Mucosa of descending colon (tissue), 3 donors: ENCODE results near the gene MYOG. TPM values are rescaled to one million over a fixed set of nuclear protein-coding genes. Genes with fewer than 3 reads are reported as not detected.
A peak's percentile ranks its signal among the peaks of the same experiment; 100 is the strongest.

Experiments used
- ATAC-seq: fragments of 200-7000 bp; cut with Tn5 transposase; one replicate; pipeline ENCODE4 v1.9.1; 2020; ENCODE audit warnings: mild to moderate bottlenecking, moderate library complexity
- DNase-seq, 3 donors: peaks; one replicate each; pipeline ENCODE4 v3.0.0-alpha.2; 2020
- H3K36me3 ChIP-seq: fragments of 200-600 bp; one replicate; pipeline ENCODE4 v1.8.0; 2021; ENCODE audit warnings: low read depth, mild to moderate bottlenecking
- H3K4me1 ChIP-seq: fragments of 200-600 bp; one replicate; pipeline ENCODE4 v1.8.0; 2021; ENCODE audit warnings: low read depth, mild to moderate bottlenecking
- H3K4me3 ChIP-seq: fragments of 200-600 bp; one replicate; pipeline ENCODE4 v1.8.0; 2021; ENCODE audit warnings: mild to moderate bottlenecking
- H3K9me3 ChIP-seq: fragments of 200-600 bp; one replicate; pipeline ENCODE4 v1.8.0; 2021; ENCODE audit warnings: mild to moderate bottlenecking
- intact Hi-C, 2 donors: fragments of 100-400 bp; cut with DNase I in 1 of 2; cut with micrococcal nuclease in 1 of 2; formaldehyde crosslinking; loops; one replicate each; pipeline versions ENCODE4 v1.11.0 to v1.11.1; 2022; cut with DNase I, micrococcal nuclease
- total RNA-seq, 3 donors: library from RNA; stranded (reverse); fragmentation: NEBNext Ultra II Directional in 2 of 3; extraction: Animal tissue kit (Norgen Biotek cat#: 25700) in 2 of 3; gene quantifications; one replicate each; pipeline versions ENCODE4 v1.2.1 to v1.2.4, GENCODE V29; 2021 to 2023
- TF ChIP-seq, protein P1 (sequence below): fragments of 200-600 bp; IDR thresholded peaks from one replicate; pipeline ENCODE4 v1.8.0; 2022; ENCODE audit warnings: antibody characterized with exemption, mild to moderate bottlenecking
- donor health status: DM: no; HTN: no; CAD: no; lungs with moderate emphysema.
- donor health status: DM: no; HTN: no; CAD: no.
- donor health status: DM: no; HTN: yes; CAD: no.

The MYOG gene
- total RNA-seq, 3 donors from 2014 or later = not detected

DNA sequence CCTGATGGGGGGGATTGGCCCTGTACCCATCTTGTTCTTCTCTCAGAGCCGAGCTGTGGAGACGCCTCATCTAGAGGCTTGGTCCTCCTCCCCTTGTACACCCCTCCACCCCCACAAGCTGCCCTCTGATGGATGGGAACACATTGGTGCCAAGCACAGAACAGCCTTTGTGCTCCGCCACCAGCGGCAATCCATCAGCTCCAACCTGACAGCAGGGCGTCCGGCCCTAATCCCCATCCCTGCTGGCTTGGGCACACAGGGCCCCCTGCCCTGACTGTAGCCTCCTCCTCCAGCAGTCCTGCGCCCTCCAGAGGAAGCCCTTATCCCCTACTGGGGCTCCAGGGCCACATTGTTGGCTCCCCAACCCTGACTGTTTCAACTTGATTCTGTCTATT, 3.8 kb upstream of the MYOG start:
- ATAC-seq = no peak
- TF ChIP-seq, protein P1, sequence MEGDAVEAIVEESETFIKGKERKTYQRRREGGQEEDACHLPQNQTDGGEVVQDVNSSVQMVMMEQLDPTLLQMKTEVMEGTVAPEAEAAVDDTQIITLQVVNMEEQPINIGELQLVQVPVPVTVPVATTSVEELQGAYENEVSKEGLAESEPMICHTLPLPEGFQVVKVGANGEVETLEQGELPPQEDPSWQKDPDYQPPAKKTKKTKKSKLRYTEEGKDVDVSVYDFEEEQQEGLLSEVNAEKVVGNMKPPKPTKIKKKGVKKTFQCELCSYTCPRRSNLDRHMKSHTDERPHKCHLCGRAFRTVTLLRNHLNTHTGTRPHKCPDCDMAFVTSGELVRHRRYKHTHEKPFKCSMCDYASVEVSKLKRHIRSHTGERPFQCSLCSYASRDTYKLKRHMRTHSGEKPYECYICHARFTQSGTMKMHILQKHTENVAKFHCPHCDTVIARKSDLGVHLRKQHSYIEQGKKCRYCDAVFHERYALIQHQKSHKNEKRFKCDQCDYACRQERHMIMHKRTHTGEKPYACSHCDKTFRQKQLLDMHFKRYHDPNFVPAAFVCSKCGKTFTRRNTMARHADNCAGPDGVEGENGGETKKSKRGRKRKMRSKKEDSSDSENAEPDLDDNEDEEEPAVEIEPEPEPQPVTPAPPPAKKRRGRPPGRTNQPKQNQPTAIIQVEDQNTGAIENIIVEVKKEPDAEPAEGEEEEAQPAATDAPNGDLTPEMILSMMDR = no peak
- DNase-seq = no peak
- Histone ChIP-seq H3K4me1 (no peaks in the 10 kb centered on the region), H3K36me3 (no peaks in the 10 kb centered on the region), H3K9me3 (peaks cover 2% of the 10 kb centered on the region), H3K4me3 (no peak overlapping the region)
- intact Hi-C loops = no loop called here

DNA sequence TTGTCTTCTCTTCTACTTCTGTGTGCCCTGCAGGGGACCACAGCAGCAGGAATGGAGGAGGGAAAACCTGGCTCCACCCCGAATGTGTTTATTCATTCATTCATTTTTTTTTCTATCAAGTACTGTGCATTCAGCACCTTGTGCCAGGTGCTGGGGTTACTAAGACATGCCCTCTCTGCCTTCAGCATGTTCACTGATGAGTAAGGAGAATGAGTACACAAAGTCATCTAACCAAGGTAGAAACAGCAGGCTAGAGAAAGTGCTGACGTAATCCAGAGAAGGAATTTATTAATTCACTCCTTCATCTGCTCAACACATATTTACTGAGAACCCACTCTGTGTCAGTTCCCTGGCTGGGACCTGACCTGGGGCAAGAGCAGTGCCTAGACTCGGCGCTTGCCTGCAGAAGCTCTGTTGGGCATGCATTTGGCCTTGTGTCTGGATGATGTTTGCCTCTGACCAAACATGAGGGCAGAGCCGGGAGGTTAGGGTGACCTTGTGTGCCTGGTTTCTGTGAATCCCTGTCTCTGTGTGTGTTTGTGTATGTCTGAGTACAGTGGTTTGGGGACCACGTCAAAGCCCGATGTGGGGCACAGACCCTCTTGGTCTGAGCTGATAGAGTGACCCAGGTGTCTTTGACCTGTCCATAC, 3.3 kb upstream of the MYOG start:
- Histone ChIP-seq H3K4me3 (no peak overlapping the region), H3K4me1 (no peaks in the 10 kb centered on the region), H3K36me3 (no peaks in the 10 kb centered on the region), H3K9me3 (no peaks in the 10 kb centered on the region)
- no peak for DNase-seq
- TF ChIP-seq, protein P1 = no peak
- no peak for ATAC-seq
- intact Hi-C loops = no loop called here

DNA sequence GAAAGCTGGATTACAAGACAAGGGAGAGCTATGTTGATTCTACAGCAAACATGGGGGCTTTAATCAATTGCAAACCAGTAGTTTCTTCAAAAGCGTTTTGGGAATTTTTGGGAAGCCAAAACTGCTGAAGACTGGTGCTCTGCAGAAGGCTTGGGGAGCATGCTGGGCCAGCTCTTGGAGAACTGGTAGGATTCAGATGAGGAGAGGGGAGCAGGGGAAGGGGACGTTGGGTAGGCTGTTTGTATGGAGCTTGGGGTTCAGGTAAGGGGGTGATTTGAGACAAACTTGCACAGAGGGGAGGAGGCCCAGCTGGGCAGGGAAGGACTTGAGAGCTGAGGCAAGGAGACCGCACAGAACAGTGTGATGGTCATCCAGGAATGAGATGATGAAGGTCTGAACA, 2.6 kb upstream of the MYOG start:
- DNase-seq (no peak), ATAC-seq (no peak)
- Histone ChIP-seq H3K4me3 (no peak overlapping the region), H3K36me3 (no peaks in the 10 kb centered on the region), H3K4me1 (no peaks in the 10 kb centered on the region), H3K9me3 (no peaks in the 10 kb centered on the region)
- intact Hi-C loops = no loop called here
- TF ChIP-seq, protein P1 = no peak

DNA sequence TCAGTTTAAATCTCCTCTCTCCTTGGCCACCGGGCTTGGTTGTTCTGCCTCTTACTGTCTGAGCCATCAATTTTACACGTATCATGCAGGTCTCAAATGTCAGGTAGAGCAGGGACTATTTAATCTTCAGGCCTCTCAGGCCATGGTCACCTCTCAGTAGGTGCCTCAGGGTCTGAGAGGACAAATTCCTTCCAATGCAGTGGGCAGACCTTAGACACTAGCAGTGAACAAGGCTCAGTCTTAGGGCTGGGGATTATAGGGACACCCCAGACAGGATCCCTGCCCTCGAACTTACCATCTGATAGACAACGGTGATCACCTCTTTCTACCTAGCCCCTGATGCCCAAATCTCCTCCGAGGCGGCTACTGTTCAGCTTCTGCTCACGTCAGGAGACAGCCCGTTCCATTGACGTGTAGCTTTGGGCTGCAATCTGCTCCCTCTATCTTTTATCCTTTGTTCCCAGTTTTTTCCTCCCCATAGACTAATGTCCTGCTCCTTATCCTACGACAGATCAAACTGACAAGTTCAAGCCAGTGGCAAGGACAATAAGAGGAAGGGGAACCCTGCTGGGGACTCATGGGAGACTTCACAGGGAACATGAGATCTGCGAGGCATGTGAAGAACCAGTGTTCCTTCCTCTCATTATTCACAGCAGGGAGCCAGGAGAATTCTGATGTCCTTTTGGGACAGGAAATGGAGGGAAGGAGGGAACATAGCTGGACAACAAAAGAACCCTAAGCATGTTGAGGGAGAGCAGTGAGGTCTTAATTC, 1.4 kb upstream of the MYOG start:
- DNase-seq = no peak
- Histone ChIP-seq H3K36me3 (no peaks in the 10 kb centered on the region), H3K4me1 (no peaks in the 10 kb centered on the region), H3K9me3 (no peaks in the 10 kb centered on the region), H3K4me3 (no peak overlapping the region)
- intact Hi-C loops = no loop called here
- TF ChIP-seq, protein P1 = no peak
- no peak for ATAC-seq

- H3K9me3 ChIP-seq = no peaks in the 10 kb centered on the region
- DNase-seq (peak in 2 of 3 donors; percentile 16 to 31), ATAC-seq (peak; percentile 52)
- H3K4me3 ChIP-seq = no peak overlapping the region
- intact Hi-C loops = no loop called here
- no peaks in the 10 kb centered on the region for H3K36me3 ChIP-seq
- H3K4me1 ChIP-seq = no peaks in the 10 kb centered on the region
- TF ChIP-seq, protein P1 = peak; percentile 12
Measured at GRCh38 chr1:203084588-203085527, 954 bp downstream of the MYOG start.
